Duodenal mucosa (tissue), 2 donors: ENCODE measurements around the gene KRT73.

Experiments used
- H3K27ac ChIP-seq: one replicate; pipeline ENCODE4 v1.7.0; 2013; ENCODE audit warnings: low read depth, low read length
- H3K27me3 ChIP-seq, 2 donors: one replicate each; pipeline ENCODE4 v1.7.0; 2013; ENCODE audit warnings: low read length in 2 of 2, control low read depth in 1 of 2; ENCODE audit not compliant: insufficient read depth in 2 of 2, control insufficient read depth in 1 of 2
- H3K36me3 ChIP-seq, 2 donors: one replicate each; pipeline ENCODE4 v1.7.0; 2013; ENCODE audit warnings: low read length in 2 of 2, control low read depth in 1 of 2; ENCODE audit not compliant: insufficient read depth in 2 of 2, control insufficient read depth in 1 of 2
- H3K4me1 ChIP-seq, 2 donors: one replicate each; pipeline ENCODE4 v1.7.0; 2013; ENCODE audit warnings: low read length in 2 of 2, control low read depth in 1 of 2; ENCODE audit not compliant: insufficient read depth in 2 of 2, control insufficient read depth in 1 of 2
- H3K4me3 ChIP-seq, 2 donors: one replicate each; pipeline ENCODE4 v1.7.0; 2013; ENCODE audit warnings: low read length in 2 of 2, low read depth in 1 of 2
- H3K9ac ChIP-seq, 2 donors: one replicate each; pipeline ENCODE4 v1.7.0; 2013; ENCODE audit warnings: low read length in 2 of 2, low read depth in 1 of 2
- H3K9me3 ChIP-seq, 2 donors: one replicate each; pipeline ENCODE4 v1.7.0; 2013; ENCODE audit warnings: low read length in 2 of 2, control low read depth in 1 of 2; ENCODE audit not compliant: control insufficient read depth in 1 of 2

Gene KRT73

GRCh38 chr12:52659395-52659794 lies 41.0 kb upstream of the KRT73 start:
- no peaks in the 10 kb centered on the region for H3K9me3 ChIP-seq
- no peak overlapping the region for H3K27ac ChIP-seq
- H3K4me3 ChIP-seq = no peak overlapping the region
- peaks cover 36 to 49% of the 10 kb centered on the region in 2 donors for H3K4me1 ChIP-seq
- no peak overlapping the region for H3K9ac ChIP-seq
- H3K36me3 ChIP-seq = no peaks in the 10 kb centered on the region
- H3K27me3 ChIP-seq = no peaks in the 10 kb centered on the region

- H3K4me3 ChIP-seq = no peak overlapping the region
- peaks cover 36 to 49% of the 10 kb centered on the region in 2 donors for H3K4me1 ChIP-seq
- H3K27ac ChIP-seq = no peak overlapping the region
- no peaks in the 10 kb centered on the region for H3K9me3 ChIP-seq
- no peaks in the 10 kb centered on the region for H3K36me3 ChIP-seq
- no peak overlapping the region for H3K9ac ChIP-seq
- no peaks in the 10 kb centered on the region for H3K27me3 ChIP-seq
Observed at GRCh38 chr12:52658196-52658595, 39.8 kb upstream of the KRT73 start.

GRCh38 chr12:52657250-52657902 lies 39.0 kb upstream of the KRT73 start:
- Histone ChIP-seq H3K36me3 (no peaks in the 10 kb centered on the region), H3K4me3 (peak overlapping the region in 1 of 2 donors; percentile 47), H3K9ac (peak overlapping the region in 1 of 2 donors; percentile 19), H3K27me3 (peaks cover 0 to 3% of the 10 kb centered on the region in 2 donors), H3K4me1 (peaks cover 36 to 49% of the 10 kb centered on the region in 2 donors), H3K9me3 (no peaks in the 10 kb centered on the region), H3K27ac (no peak overlapping the region)

GRCh38 chr12:52656616-52657015 lies 38.3 kb upstream of the KRT73 start:
- H3K4me1 ChIP-seq = peaks cover 36 to 49% of the 10 kb centered on the region in 2 donors
- H3K27me3 ChIP-seq = peaks cover 0 to 3% of the 10 kb centered on the region in 2 donors
- no peaks in the 10 kb centered on the region for H3K9me3 ChIP-seq
- H3K4me3 ChIP-seq = peak overlapping the region in 1 of 2 donors; percentile 47
- H3K36me3 ChIP-seq = no peaks in the 10 kb centered on the region
- H3K9ac ChIP-seq = no peak overlapping the region
- no peak overlapping the region for H3K27ac ChIP-seq

GRCh38 chr12:52655720-52656124 lies 37.4 kb upstream of the KRT73 start:
- H3K4me1 ChIP-seq = peaks cover 42 to 53% of the 10 kb centered on the region in 2 donors
- peaks cover 0 to 3% of the 10 kb centered on the region in 2 donors for H3K27me3 ChIP-seq
- H3K9ac ChIP-seq = no peak overlapping the region
- H3K9me3 ChIP-seq = no peaks in the 10 kb centered on the region
- H3K36me3 ChIP-seq = no peaks in the 10 kb centered on the region
- H3K27ac ChIP-seq = no peak overlapping the region
- H3K4me3 ChIP-seq = no peak overlapping the region

GRCh38 chr12:52655251-52655650 lies 36.9 kb upstream of the KRT73 start:
- Histone ChIP-seq H3K4me3 (no peak overlapping the region), H3K9me3 (no peaks in the 10 kb centered on the region), H3K36me3 (no peaks in the 10 kb centered on the region), H3K27ac (no peak overlapping the region), H3K9ac (no peak overlapping the region), H3K27me3 (peaks cover 0 to 3% of the 10 kb centered on the region in 2 donors), H3K4me1 (peaks cover 47 to 57% of the 10 kb centered on the region in 2 donors)

- Histone ChIP-seq H3K27me3 (peaks cover 0 to 3% of the 10 kb centered on the region in 2 donors), H3K27ac (no peak within 1 kb of the TSS), H3K36me3 (no peaks in the 10 kb centered on the region), H3K4me1 (peaks cover 56 to 57% of the 10 kb centered on the region in 2 donors), H3K9ac (no peak within 1 kb of the TSS), H3K9me3 (no peaks in the 10 kb centered on the region), H3K4me3 (peak within 1 kb of the TSS in 1 of 2 donors; percentile 41)
Observed at GRCh38 chr12:52651726-52652261, 33.4 kb upstream of the KRT73 start, which contains the start of gene KRT2. Gene KRT2 (minus strand): TSS chr12:52652211. CDS start chr12:52652142, 69 bp downstream.

GRCh38 chr12:52650520-52651081 lies 32.2 kb upstream of the KRT73 start:
- Histone ChIP-seq H3K36me3 (no peaks in the 10 kb centered on the region), H3K4me1 (peaks cover 54 to 57% of the 10 kb centered on the region in 2 donors), H3K9me3 (no peaks in the 10 kb centered on the region), H3K27me3 (peaks cover 0 to 3% of the 10 kb centered on the region in 2 donors), H3K9ac (peak overlapping the region in 1 of 2 donors; percentile 51), H3K4me3 (peak overlapping the region in 1 of 2 donors; percentile 41), H3K27ac (no peak overlapping the region)

- Histone ChIP-seq H3K4me3 (no peak overlapping the region), H3K4me1 (peaks cover 57 to 60% of the 10 kb centered on the region in 2 donors), H3K36me3 (no peaks in the 10 kb centered on the region), H3K9ac (no peak overlapping the region), H3K27ac (no peak overlapping the region), H3K27me3 (peaks cover 0 to 3% of the 10 kb centered on the region in 2 donors), H3K9me3 (no peaks in the 10 kb centered on the region)
Observed at GRCh38 chr12:52649066-52649465, 30.7 kb upstream of the KRT73 start.

- no peaks in the 10 kb centered on the region for H3K36me3 ChIP-seq
- no peaks in the 10 kb centered on the region for H3K9me3 ChIP-seq
- no peak overlapping the region for H3K9ac ChIP-seq
- H3K4me3 ChIP-seq = no peak overlapping the region
- H3K27ac ChIP-seq = no peak overlapping the region
- H3K4me1 ChIP-seq = peaks cover 57 to 60% of the 10 kb centered on the region in 2 donors
- H3K27me3 ChIP-seq = peaks cover 0 to 3% of the 10 kb centered on the region in 2 donors
Observed at GRCh38 chr12:52648012-52648550, 29.7 kb upstream of the KRT73 start.
